HepG2 (cell line): ENCODE results near the gene IRS2. TPM values are rescaled to one million over a fixed set of nuclear protein-coding genes. Genes with fewer than 3 reads are reported as not detected.
A peak's percentile ranks its signal among the peaks of the same experiment; 100 is the strongest.

Experiments used
- CEBPB ChIP-seq: IDR thresholded peaks from 2 replicates; pipeline ENCODE4 v1.6.1; 2011; ENCODE audit warnings: low read depth, low read length, improper control_type of control experiment, borderline replicate concordance
- CHD4 ChIP-seq: fragments of 200-600 bp; sonication (generic); IDR thresholded peaks from 2 replicates; pipeline ENCODE4 v1.7.0; 2017; ENCODE audit warnings: mild to moderate bottlenecking, low read length, borderline replicate concordance
- HHEX ChIP-seq: IDR thresholded peaks from 2 replicates; pipeline ENCODE4 v1.6.1; 2016; ENCODE audit warnings: control low read depth
- HNF4A ChIP-seq: sonication (generic); formaldehyde crosslinking; IDR thresholded peaks from 2 replicates; pipeline ENCODE4 v1.4.0; 2020; ENCODE audit warnings: missing genetic modification reagents
- RARA ChIP-seq: IDR thresholded peaks from 2 replicates; pipeline ENCODE4 v1.6.1; 2016; ENCODE audit warnings: missing genetic modification reagents, missing compliant biosample characterization
- RXRB ChIP-seq: IDR thresholded peaks from 2 replicates; pipeline ENCODE4 v1.6.1; 2016; ENCODE audit warnings: borderline replicate concordance, missing genetic modification reagents, missing compliant biosample characterization
- ZBTB21 ChIP-seq: sonication (generic); formaldehyde crosslinking; IDR thresholded peaks from 2 replicates; pipeline ENCODE4 v1.4.0; 2020; ENCODE audit warnings: missing genetic modification reagents
- ZNF549 ChIP-seq: sonication (generic); formaldehyde crosslinking; IDR thresholded peaks from 2 replicates; pipeline ENCODE4 v1.5.0; 2020; ENCODE audit warnings: missing genetic modification reagents
- polyA plus RNA-seq, 8 experiments: library from polyadenylated mRNA; depleted of rRNA in 3 of 8; stranded (reverse) in 7 of 8; unstranded in 1 of 8; fragments of >200 nt; fragmentation: Illumina TruSeq in 4 of 8; extraction: Trizol in 4 of 8; gene quantifications; 2 replicates each; pipeline versions ENCODE4 v1.2.1 to v1.2.3, GENCODE V29; 2011 to 2016; ENCODE audit warnings: low read depth in 4 of 8, missing spikeins in 1 of 8, mixed read lengths in 1 of 8; ENCODE audit not compliant: insufficient read depth in 1 of 8
- total RNA-seq, 5 experiments: library from RNA; depleted of rRNA; stranded (reverse); fragments of >200 nt; fragmentation: Illumina TruSeq; extraction: Trizol; gene quantifications; 2 replicates each; pipeline ENCODE4 v1.2.3, GENCODE V29; 2016; ENCODE audit warnings: low read depth in 1 of 5
- TF ChIP-seq, protein P1 (sequence below): IDR thresholded peaks from 2 replicates; pipeline ENCODE4 v1.6.1; 2016; ENCODE audit warnings: low read depth, missing genetic modification reagents, missing compliant biosample characterization
- TF ChIP-seq, protein P2 (sequence below): sonication (generic); formaldehyde crosslinking; IDR thresholded peaks from 2 replicates; pipeline ENCODE4 v1.4.0; 2020; ENCODE audit warnings: missing genetic modification reagents, borderline replicate concordance
- TF ChIP-seq, protein P3 (sequence below), 2 experiments: sonication (generic) in 1 of 2; formaldehyde crosslinking in 1 of 2; IDR thresholded peaks; 2 replicates each; pipeline versions ENCODE4 v1.4.0 to v1.6.1; 2018 to 2020; ENCODE audit warnings: missing genetic modification reagents in 2 of 2, borderline replicate concordance in 1 of 2, low read depth in 1 of 2, mild to moderate bottlenecking in 1 of 2, missing biosample characterization in 1 of 2
- TF ChIP-seq, protein P4 (sequence below): sonication (generic); formaldehyde crosslinking; IDR thresholded peaks from 2 replicates; pipeline ENCODE4 v1.4.0; 2020; ENCODE audit warnings: missing genetic modification reagents, borderline replicate concordance
- TF ChIP-seq, protein P5 (sequence below): sonication (generic); formaldehyde crosslinking; IDR thresholded peaks from 2 replicates; pipeline ENCODE4 v1.4.0; 2020; ENCODE audit warnings: mild to moderate bottlenecking, missing genetic modification reagents, borderline replicate concordance

Gene IRS2
- total and polyA plus RNA-seq, 2 of the 13 experiments (the other 11 are each of a cell fraction or from before 2014, with no cell fraction given), result 0.02 to 0.04 TPM

DNA sequence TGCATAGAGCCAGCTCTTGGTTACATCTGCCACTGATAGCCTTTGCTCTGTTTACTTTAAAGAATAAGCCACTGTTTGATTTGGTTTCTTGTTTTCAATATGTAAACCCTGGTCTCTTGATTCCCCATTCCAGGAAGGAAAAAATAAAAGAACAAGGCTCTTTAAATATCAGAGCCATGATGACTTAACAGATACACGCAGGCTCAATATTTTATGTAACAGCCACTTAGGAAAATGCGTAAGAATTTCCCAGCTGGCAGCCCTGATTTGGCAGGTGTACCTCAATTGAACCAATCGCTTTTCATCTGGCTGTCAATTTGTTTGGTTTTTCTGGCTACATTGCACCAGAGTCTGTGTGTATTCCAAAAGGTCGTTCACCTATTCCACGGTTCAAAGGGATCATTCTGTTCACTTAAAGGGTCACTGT, 65.6 kb downstream of the IRS2 start (continued):
- TF ChIP-seq, protein P1, sequence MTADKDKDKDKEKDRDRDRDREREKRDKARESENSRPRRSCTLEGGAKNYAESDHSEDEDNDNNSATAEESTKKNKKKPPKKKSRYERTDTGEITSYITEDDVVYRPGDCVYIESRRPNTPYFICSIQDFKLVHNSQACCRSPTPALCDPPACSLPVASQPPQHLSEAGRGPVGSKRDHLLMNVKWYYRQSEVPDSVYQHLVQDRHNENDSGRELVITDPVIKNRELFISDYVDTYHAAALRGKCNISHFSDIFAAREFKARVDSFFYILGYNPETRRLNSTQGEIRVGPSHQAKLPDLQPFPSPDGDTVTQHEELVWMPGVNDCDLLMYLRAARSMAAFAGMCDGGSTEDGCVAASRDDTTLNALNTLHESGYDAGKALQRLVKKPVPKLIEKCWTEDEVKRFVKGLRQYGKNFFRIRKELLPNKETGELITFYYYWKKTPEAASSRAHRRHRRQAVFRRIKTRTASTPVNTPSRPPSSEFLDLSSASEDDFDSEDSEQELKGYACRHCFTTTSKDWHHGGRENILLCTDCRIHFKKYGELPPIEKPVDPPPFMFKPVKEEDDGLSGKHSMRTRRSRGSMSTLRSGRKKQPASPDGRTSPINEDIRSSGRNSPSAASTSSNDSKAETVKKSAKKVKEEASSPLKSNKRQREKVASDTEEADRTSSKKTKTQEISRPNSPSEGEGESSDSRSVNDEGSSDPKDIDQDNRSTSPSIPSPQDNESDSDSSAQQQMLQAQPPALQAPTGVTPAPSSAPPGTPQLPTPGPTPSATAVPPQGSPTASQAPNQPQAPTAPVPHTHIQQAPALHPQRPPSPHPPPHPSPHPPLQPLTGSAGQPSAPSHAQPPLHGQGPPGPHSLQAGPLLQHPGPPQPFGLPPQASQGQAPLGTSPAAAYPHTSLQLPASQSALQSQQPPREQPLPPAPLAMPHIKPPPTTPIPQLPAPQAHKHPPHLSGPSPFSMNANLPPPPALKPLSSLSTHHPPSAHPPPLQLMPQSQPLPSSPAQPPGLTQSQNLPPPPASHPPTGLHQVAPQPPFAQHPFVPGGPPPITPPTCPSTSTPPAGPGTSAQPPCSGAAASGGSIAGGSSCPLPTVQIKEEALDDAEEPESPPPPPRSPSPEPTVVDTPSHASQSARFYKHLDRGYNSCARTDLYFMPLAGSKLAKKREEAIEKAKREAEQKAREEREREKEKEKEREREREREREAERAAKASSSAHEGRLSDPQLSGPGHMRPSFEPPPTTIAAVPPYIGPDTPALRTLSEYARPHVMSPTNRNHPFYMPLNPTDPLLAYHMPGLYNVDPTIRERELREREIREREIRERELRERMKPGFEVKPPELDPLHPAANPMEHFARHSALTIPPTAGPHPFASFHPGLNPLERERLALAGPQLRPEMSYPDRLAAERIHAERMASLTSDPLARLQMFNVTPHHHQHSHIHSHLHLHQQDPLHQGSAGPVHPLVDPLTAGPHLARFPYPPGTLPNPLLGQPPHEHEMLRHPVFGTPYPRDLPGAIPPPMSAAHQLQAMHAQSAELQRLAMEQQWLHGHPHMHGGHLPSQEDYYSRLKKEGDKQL, result peak; percentile 61; the same call in 1 of the 2 replicates
- no peak for TF ChIP-seq CHD4
- TF ChIP-seq, protein P2, sequence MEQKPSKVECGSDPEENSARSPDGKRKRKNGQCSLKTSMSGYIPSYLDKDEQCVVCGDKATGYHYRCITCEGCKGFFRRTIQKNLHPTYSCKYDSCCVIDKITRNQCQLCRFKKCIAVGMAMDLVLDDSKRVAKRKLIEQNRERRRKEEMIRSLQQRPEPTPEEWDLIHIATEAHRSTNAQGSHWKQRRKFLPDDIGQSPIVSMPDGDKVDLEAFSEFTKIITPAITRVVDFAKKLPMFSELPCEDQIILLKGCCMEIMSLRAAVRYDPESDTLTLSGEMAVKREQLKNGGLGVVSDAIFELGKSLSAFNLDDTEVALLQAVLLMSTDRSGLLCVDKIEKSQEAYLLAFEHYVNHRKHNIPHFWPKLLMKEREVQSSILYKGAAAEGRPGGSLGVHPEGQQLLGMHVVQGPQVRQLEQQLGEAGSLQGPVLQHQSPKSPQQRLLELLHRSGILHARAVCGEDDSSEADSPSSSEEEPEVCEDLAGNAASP (CRISPR knock-in tag), result peak; percentile 16; the same call in 1 of the 2 replicates
- peak; percentile 63; the same call in 1 of the 2 replicates for TF ChIP-seq RXRB (CRISPR knock-in tag)
- TF ChIP-seq HHEX (CRISPR knock-in tag), result peak; percentile 92
- peak; percentile 64; the same call in 1 of the 2 replicates for TF ChIP-seq CEBPB
- TF ChIP-seq ZNF549 (CRISPR knock-in tag), result no peak
- peak; percentile 51; the same call in 1 of the 2 replicates for TF ChIP-seq HNF4A
- TF ChIP-seq, protein P3, sequence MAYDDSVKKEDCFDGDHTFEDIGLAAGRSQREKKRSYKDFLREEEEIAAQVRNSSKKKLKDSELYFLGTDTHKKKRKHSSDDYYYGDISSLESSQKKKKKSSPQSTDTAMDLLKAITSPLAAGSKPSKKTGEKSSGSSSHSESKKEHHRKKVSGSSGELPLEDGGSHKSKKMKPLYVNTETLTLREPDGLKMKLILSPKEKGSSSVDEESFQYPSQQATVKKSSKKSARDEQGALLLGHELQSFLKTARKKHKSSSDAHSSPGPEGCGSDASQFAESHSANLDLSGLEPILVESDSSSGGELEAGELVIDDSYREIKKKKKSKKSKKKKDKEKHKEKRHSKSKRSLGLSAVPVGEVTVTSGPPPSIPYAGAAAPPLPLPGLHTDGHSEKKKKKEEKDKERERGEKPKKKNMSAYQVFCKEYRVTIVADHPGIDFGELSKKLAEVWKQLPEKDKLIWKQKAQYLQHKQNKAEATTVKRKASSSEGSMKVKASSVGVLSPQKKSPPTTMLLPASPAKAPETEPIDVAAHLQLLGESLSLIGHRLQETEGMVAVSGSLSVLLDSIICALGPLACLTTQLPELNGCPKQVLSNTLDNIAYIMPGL (CRISPR knock-in tag; IDR thresholded peaks at IDR 0.05; ENCODE audit: borderline replicate concordance in 1 of 2, low read depth in 1 of 2), result no peak
- TF ChIP-seq ZBTB21 (CRISPR knock-in tag), result no peak
- TF ChIP-seq, protein P4, sequence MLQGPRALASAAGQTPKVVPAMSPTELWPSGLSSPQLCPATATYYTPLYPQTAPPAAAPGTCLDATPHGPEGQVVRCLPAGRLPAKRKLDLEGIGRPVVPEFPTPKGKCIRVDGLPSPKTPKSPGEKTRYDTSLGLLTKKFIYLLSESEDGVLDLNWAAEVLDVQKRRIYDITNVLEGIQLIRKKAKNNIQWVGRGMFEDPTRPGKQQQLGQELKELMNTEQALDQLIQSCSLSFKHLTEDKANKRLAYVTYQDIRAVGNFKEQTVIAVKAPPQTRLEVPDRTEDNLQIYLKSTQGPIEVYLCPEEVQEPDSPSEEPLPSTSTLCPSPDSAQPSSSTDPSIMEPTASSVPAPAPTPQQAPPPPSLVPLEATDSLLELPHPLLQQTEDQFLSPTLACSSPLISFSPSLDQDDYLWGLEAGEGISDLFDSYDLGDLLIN, result no peak
- peak; percentile 52; the same call in 1 of the 2 replicates for TF ChIP-seq RARA (CRISPR knock-in tag)
- TF ChIP-seq, protein P5, sequence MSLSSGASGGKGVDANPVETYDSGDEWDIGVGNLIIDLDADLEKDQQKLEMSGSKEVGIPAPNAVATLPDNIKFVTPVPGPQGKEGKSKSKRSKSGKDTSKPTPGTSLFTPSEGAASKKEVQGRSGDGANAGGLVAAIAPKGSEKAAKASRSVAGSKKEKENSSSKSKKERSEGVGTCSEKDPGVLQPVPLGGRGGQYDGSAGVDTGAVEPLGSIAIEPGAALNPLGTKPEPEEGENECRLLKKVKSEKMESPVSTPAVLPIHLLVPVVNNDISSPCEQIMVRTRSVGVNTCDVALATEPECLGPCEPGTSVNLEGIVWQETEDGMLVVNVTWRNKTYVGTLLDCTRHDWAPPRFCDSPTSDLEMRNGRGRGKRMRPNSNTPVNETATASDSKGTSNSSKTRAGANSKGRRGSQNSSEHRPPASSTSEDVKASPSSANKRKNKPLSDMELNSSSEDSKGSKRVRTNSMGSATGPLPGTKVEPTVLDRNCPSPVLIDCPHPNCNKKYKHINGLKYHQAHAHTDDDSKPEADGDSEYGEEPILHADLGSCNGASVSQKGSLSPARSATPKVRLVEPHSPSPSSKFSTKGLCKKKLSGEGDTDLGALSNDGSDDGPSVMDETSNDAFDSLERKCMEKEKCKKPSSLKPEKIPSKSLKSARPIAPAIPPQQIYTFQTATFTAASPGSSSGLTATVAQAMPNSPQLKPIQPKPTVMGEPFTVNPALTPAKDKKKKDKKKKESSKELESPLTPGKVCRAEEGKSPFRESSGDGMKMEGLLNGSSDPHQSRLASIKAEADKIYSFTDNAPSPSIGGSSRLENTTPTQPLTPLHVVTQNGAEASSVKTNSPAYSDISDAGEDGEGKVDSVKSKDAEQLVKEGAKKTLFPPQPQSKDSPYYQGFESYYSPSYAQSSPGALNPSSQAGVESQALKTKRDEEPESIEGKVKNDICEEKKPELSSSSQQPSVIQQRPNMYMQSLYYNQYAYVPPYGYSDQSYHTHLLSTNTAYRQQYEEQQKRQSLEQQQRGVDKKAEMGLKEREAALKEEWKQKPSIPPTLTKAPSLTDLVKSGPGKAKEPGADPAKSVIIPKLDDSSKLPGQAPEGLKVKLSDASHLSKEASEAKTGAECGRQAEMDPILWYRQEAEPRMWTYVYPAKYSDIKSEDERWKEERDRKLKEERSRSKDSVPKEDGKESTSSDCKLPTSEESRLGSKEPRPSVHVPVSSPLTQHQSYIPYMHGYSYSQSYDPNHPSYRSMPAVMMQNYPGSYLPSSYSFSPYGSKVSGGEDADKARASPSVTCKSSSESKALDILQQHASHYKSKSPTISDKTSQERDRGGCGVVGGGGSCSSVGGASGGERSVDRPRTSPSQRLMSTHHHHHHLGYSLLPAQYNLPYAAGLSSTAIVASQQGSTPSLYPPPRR (CRISPR knock-in tag), result peak; percentile 64
